LNCAP (cell line): ENCODE measurements around the gene ZMYND15.

Experiments
- CTCF ChIP-seq: fragments of 450-650 bp; IDR thresholded peaks from 2 replicates; pipeline ENCODE4 v1.5.1; 2017; ENCODE audit warnings: mild to moderate bottlenecking

ZMYND15 gene

GRCh38 chr17:4743216-4743615 is 3.6 kb downstream of the ZMYND15 start:
- TF ChIP-seq CTCF = no peak

- no peak for TF ChIP-seq CTCF
Measured at GRCh38 chr17:4743898-4744297, 4.3 kb downstream of the ZMYND15 start.

GRCh38 chr17:4744999-4745969 is 5.7 kb downstream of the ZMYND15 start:
- no peak for TF ChIP-seq CTCF

- no peak for TF ChIP-seq CTCF
Measured at GRCh38 chr17:4747847-4748246, 8.2 kb downstream of the ZMYND15 start.

GRCh38 chr17:4748686-4749085 is 9.1 kb downstream of the ZMYND15 start:
- TF ChIP-seq CTCF = no peak

GRCh38 chr17:4750606-4751005 is 11.0 kb downstream of the ZMYND15 start:
- no peak for TF ChIP-seq CTCF

GRCh38 chr17:4751932-4752331 is 12.3 kb downstream of the ZMYND15 start:
- TF ChIP-seq CTCF = no peak
